ENCODE data around the gene CISD3.

DNA sequence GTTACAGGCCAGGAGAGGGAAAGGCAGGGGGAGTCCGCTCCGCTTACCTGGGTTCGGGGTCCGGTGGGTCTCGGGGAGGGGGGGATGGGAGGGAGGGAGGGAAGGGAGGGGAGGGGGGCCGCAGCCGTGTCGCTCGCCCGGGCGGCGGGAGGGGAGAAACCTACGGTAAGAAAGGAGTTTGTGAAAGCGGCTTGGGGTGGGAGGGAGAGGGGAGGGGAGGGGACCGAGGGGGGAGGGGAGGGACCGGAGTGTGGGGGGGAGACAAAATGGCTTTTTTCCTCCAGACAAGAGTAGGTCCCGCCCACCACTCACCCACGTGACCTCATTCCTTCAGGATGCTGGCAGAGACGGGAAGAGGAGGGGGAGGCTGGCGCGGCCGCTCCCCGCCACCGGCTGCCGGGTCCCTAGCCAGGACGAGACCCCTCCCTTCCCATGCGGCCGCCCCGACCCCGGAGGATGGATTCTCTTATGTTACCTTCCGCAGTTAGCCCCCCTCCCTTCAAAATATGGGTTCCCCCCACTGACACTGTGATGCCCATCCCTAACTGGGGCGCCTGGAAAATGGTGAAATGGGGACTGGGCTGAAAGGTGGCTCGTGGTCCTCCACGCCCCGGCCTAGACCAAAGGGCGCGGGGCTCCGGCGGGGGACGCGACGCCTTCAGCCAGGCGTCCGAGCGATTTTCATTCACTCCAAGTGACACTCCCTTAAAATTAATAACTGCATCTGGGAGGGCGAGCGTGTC is 18.2 kb downstream of the CISD3 start, which contains the start of gene PCGF2:
- TF ChIP-seq CTCF (IDR thresholded peaks at IDR 0.05) (no peak), EZH2 (IDR thresholded peaks at IDR 0.05; ENCODE audit: borderline replicate concordance, insufficient read depth, low read depth, low read length, poor library complexity, severe bottlenecking) (peak; percentile 92)
